ENCODE measurements around the gene NFKBIE.
"Not testable (repeated sequence)": the region's sequence is repeated elsewhere in the genome, so short reads cannot be mapped to it uniquely, and the experiment has no call there.

The NFKBIE gene

DNA sequence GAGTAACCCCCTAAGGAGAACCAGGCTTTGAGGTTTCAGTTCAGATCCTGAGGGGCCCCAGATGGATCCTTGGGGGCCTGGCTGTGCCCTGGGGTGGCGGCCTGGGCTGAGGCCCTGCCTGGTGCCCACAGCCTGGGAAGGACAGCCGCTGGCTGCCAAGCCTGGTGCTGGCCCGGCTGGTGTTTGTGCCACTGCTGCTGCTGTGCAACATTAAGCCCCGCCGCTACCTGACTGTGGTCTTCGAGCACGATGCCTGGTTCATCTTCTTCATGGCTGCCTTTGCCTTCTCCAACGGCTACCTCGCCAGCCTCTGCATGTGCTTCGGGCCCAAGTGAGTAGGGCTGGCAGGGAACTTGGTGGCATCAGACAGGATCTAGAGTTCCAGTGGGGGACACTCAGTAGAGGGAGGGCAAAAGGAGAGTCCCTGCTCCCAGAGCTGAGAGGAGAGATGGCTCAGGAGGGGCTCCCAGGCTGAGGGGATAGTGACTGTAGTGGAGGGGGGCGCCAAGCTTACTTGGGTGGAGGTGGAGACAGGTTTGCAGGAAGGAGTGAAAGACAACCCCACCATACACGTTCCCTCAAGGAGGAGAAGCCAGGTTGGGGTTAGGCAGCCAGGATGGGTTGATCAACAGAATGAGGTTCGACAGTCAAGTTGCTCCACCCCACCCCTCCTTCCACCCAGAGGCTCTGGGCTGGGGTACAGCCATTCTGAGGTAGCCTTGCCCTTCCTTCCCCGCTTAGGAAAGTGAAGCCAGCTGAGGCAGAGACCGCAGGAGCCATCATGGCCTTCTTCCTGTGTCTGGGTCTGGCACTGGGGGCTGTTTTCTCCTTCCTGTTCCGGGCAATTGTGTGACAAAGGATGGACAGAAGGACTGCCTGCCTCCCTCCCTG is 32.4 kb downstream of the NFKBIE start:
- Histone ChIP-seq H3K4me2 (no peak overlapping the region), H3K4me3 (IDR thresholded peaks at IDR 0.05; ENCODE audit: insufficient read depth, low read depth, low read length) (no peak overlapping the region), H3K79me2 (ENCODE audit: insufficient read depth, low read depth) (peaks cover 7% of the 10 kb centered on the region; the same call in 1 of the 2 replicates), H4K20me1 (ENCODE audit: insufficient read depth) (no peaks in the 10 kb centered on the region), H2AFZ (ENCODE audit: low read depth) (no peak overlapping the region), H3K36me3 (ENCODE audit: insufficient read depth) (no peaks in the 10 kb centered on the region), H3K9ac (no peak overlapping the region), H3K27ac (no peak overlapping the region; the same call in 1 of the 2 replicates), H3K27me3 (ENCODE audit: insufficient read depth, low read depth) (no peaks in the 10 kb centered on the region), H3K4me1 (ENCODE audit: low read depth, poor library complexity, severe bottlenecking) (peaks cover 6% of the 10 kb centered on the region)
- TF ChIP-seq, protein P1, sequence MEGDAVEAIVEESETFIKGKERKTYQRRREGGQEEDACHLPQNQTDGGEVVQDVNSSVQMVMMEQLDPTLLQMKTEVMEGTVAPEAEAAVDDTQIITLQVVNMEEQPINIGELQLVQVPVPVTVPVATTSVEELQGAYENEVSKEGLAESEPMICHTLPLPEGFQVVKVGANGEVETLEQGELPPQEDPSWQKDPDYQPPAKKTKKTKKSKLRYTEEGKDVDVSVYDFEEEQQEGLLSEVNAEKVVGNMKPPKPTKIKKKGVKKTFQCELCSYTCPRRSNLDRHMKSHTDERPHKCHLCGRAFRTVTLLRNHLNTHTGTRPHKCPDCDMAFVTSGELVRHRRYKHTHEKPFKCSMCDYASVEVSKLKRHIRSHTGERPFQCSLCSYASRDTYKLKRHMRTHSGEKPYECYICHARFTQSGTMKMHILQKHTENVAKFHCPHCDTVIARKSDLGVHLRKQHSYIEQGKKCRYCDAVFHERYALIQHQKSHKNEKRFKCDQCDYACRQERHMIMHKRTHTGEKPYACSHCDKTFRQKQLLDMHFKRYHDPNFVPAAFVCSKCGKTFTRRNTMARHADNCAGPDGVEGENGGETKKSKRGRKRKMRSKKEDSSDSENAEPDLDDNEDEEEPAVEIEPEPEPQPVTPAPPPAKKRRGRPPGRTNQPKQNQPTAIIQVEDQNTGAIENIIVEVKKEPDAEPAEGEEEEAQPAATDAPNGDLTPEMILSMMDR (conservative IDR thresholded peaks at IDR 0.05; ENCODE audit: low read depth, low read length): no peak

DNA sequence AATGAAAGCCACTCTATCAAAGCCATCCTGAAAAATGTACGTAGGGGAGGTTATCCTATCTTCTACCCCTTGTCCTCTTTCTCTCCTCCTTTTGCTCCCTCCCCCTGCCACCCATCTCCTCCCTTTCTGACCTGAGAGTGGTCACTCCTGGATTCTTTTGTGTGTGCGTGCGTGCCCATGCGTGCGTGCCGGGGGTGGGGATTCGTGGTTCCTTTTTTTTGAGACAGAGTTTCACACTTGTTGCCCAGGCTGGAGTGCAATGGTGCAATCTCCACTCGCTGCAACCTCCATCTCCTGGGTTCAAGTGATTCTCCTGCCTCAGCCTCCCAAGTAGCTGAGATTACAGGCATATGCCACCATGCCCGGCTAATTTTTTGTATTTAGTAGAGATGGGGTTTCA is 33.9 kb downstream of the NFKBIE start:
- H2AFZ ChIP-seq (ENCODE audit: low read depth); H3K4me2 ChIP-seq; H3K27ac ChIP-seq; H3K4me1 ChIP-seq (ENCODE audit: low read depth, poor library complexity, severe bottlenecking); H3K27me3 ChIP-seq (ENCODE audit: insufficient read depth, low read depth); H3K9ac ChIP-seq; H3K4me3 ChIP-seq (IDR thresholded peaks at IDR 0.05; ENCODE audit: insufficient read depth, low read depth, low read length); H4K20me1 ChIP-seq (ENCODE audit: insufficient read depth); H3K36me3 ChIP-seq (ENCODE audit: insufficient read depth): not testable (repeated sequence)
- peaks cover 22% of the 10 kb centered on the region for H3K79me2 ChIP-seq (ENCODE audit: insufficient read depth, low read depth)

GRCh38 chr6:44230034-44230675 is 35.2 kb downstream of the NFKBIE start:
- no peak overlapping the region for H3K4me3 ChIP-seq (IDR thresholded peaks at IDR 0.05; ENCODE audit: insufficient read depth, low read depth, low read length)
- H3K4me1 ChIP-seq (ENCODE audit: low read depth, poor library complexity, severe bottlenecking): peaks cover 21% of the 10 kb centered on the region
- H3K4me2 ChIP-seq: no peak overlapping the region
- H3K9ac ChIP-seq: no peak overlapping the region
- no peaks in the 10 kb centered on the region for H3K27me3 ChIP-seq (ENCODE audit: insufficient read depth, low read depth)
- H3K27ac ChIP-seq: no peak overlapping the region
- TF ChIP-seq, protein P1 (conservative IDR thresholded peaks at IDR 0.05; ENCODE audit: low read depth, low read length): no peak
- H3K79me2 ChIP-seq (ENCODE audit: insufficient read depth, low read depth): peaks cover 35% of the 10 kb centered on the region
- H2AFZ ChIP-seq (ENCODE audit: low read depth): no peak overlapping the region
- H3K36me3 ChIP-seq (ENCODE audit: insufficient read depth): no peaks in the 10 kb centered on the region
- peaks cover 8% of the 10 kb centered on the region; the same call in 1 of the 2 replicates for H4K20me1 ChIP-seq (ENCODE audit: insufficient read depth)

GRCh38 chr6:44229376-44230033 is 35.8 kb downstream of the NFKBIE start:
- Histone ChIP-seq H3K4me2 (no peak overlapping the region), H2AFZ (ENCODE audit: low read depth) (no peak overlapping the region), H3K79me2 (ENCODE audit: insufficient read depth, low read depth) (peaks cover 41% of the 10 kb centered on the region), H3K4me1 (ENCODE audit: low read depth, poor library complexity, severe bottlenecking) (peaks cover 25% of the 10 kb centered on the region), H3K36me3 (ENCODE audit: insufficient read depth) (no peaks in the 10 kb centered on the region), H3K9ac (no peak overlapping the region), H3K4me3 (IDR thresholded peaks at IDR 0.05; ENCODE audit: insufficient read depth, low read depth, low read length) (no peak overlapping the region), H3K27ac (no peak overlapping the region), H3K27me3 (ENCODE audit: insufficient read depth, low read depth) (no peaks in the 10 kb centered on the region), H4K20me1 (ENCODE audit: insufficient read depth) (peaks cover 8% of the 10 kb centered on the region; the same call in 1 of the 2 replicates)
- TF ChIP-seq, protein P1 (conservative IDR thresholded peaks at IDR 0.05; ENCODE audit: low read depth, low read length): no peak
